ENCODE results near the gene ARPC5.

- TF ChIP-seq, protein P1, sequence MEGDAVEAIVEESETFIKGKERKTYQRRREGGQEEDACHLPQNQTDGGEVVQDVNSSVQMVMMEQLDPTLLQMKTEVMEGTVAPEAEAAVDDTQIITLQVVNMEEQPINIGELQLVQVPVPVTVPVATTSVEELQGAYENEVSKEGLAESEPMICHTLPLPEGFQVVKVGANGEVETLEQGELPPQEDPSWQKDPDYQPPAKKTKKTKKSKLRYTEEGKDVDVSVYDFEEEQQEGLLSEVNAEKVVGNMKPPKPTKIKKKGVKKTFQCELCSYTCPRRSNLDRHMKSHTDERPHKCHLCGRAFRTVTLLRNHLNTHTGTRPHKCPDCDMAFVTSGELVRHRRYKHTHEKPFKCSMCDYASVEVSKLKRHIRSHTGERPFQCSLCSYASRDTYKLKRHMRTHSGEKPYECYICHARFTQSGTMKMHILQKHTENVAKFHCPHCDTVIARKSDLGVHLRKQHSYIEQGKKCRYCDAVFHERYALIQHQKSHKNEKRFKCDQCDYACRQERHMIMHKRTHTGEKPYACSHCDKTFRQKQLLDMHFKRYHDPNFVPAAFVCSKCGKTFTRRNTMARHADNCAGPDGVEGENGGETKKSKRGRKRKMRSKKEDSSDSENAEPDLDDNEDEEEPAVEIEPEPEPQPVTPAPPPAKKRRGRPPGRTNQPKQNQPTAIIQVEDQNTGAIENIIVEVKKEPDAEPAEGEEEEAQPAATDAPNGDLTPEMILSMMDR (conservative IDR thresholded peaks at IDR 0.05): no peak
- TF ChIP-seq ZFX (IDR thresholded peaks at IDR 0.05): no peak
These were observed 51.4 kb downstream of the ARPC5 start for GRCh38 chr1:183584147-183584546.

All from C4-2B (cell line).